D721Med (cell line): ENCODE results near the gene SHLD1.

Experiments used
- DNase-seq: peaks from one replicate; pipeline ENCODE4 v3.0.0; 2011; ENCODE audit warnings: low spot score; ENCODE audit not compliant: insufficient read length
- FAIRE-seq: peaks from 2 replicates; lab custom pipeline; 2011; peaks lifted over from hg19 to GRCh38; lab: Jason Lieb, UNC
- CTCF ChIP-seq: IDR thresholded peaks from 2 replicates; pipeline ENCODE4 v1.5.1; 2012; ENCODE audit warnings: mild to moderate bottlenecking, control low read depth; ENCODE audit not compliant: insufficient read depth; ENCODE audit errors: missing control alignments

The SHLD1 gene

GRCh38 chr20:5807431-5807830 lies 57.2 kb downstream of the SHLD1 start:
- FAIRE-seq (no peak), DNase-seq (no peak)
- TF ChIP-seq CTCF = no peak

- no peak for TF ChIP-seq CTCF
- DNase-seq (no peak), FAIRE-seq (no peak)
Measured at GRCh38 chr20:5808901-5809300, 58.7 kb downstream of the SHLD1 start.

GRCh38 chr20:5809495-5809894 lies 59.3 kb downstream of the SHLD1 start:
- no peak for FAIRE-seq
- DNase-seq = no peak
- TF ChIP-seq CTCF = no peak

DNA sequence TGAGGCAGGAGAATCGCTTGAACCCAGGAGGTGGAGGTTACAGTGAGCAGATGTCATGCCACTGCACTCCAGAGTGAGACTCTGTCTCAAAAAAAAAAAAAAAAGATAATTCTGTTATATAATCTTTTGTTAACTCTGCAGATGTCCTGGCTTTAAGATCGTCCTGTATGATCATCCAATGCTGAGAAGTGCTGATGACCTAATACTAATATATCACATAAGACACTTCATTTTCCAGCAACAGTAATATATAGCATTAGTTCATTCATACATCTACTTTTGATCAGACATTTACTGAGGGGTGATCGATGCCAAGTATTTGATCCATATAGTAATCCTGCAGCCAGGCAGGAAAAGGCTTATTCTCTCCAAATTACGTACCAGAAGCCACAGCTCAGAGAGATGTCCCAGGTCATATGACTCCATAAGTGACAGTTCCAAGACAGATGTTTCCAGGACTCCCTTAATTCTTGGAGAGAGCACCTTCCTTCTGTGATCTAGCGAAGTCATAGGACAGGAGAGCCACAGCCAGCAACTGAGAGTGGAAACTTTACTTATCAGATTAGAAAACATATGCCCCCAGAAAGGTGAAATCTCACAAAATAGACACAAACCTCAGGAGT lies 60.7 kb downstream of the SHLD1 start:
- no peak for DNase-seq
- TF ChIP-seq CTCF = no peak
- no peak for FAIRE-seq

DNA sequence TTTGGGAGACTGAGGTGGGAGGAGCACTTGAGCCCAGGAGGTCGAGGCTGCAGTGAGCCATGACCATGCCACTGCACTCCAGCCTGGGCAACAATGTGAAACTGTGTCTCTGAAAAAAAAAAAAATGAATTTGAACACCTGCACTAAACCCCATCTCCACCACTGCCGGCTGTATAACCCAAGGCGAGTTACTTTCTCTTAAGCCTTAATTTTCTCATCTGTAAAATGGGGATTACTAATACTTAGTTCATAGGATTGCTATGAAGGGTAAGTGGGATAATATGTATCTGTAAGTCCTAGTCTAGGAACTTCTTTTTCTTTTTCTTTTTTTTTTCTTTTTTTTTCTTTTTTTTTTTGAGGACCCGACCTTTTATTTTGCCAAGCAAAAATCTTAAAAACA lies 61.5 kb downstream of the SHLD1 start:
- DNase-seq (no peak), FAIRE-seq (no peak)
- TF ChIP-seq CTCF = no peak

DNA sequence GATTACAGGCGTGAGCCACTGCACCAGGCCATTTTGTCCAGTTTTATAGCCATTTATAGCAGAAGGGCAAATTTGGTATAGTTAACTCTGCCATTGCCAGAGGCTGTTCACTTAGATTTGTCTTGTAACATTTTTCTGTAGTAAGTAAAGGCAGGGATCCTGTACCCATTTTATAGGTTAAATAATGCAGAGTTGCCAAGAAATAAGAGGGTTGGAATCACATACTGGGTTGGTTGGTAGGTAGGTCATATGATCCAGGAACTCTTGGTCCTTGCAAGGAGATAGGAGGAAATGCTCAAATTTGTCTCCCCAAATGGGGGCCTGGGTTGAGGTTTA lies 68.1 kb downstream of the SHLD1 start:
- DNase-seq (no peak), FAIRE-seq (no peak)
- TF ChIP-seq CTCF = no peak

DNA sequence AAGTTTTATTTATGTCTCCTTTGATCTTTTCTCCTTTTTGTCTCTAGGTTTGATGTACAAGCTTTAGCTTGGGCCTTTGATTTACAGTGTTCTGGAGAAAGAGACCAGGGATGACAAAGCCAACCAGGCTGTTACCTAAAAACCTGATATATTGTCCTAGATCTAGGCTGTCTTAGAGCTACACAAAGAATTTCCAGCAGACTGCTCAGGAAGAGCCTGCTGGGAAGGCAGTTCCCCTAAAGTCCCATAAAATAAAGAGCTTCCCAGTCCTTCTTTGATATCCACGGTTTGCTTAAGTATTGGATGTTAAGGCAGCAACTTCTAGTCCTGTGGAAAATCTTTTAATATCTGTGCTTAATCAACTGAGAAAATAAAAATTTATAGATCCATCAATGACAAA lies 70.5 kb downstream of the SHLD1 start:
- DNase-seq = no peak
- TF ChIP-seq CTCF = no peak
- no peak for FAIRE-seq
